ENCODE results near the gene UBL7. TPM values are rescaled to one million over a fixed set of nuclear protein-coding genes. Genes with fewer than 3 reads are reported as not detected.

UBL7 gene
- polyA plus RNA-seq, 1 donor from 2014 or later = 70.7 TPM

- TF ChIP-seq EP300 (conservative IDR thresholded peaks at IDR 0.05; ENCODE audit: poor library complexity, severe bottlenecking) (no peak), MXI1 (conservative IDR thresholded peaks at IDR 0.05; ENCODE audit: poor library complexity, severe bottlenecking) (no peak), SMC3 (conservative IDR thresholded peaks at IDR 0.05; ENCODE audit: poor library complexity) (no peak), CTCF (IDR thresholded peaks at IDR 0.05; ENCODE audit: poor library complexity, severe bottlenecking) (no peak)
- H3K36me3 ChIP-seq (ENCODE audit: insufficient read depth, low read length) = no peaks in the 10 kb centered on the region
- H3K9me2 ChIP-seq (ENCODE audit: insufficient read depth, low read length) = no peaks in the 10 kb centered on the region
- H3K27me3 ChIP-seq (ENCODE audit: insufficient read depth, low read depth, low read length) = no peaks in the 10 kb centered on the region
- H2AFZ ChIP-seq (ENCODE audit: low read depth, low read length) = no peak overlapping the region
- H3K79me2 ChIP-seq (replicated peaks; ENCODE audit: insufficient read depth, low read length) = peaks cover 1% of the 10 kb centered on the region
- H4K20me1 ChIP-seq (ENCODE audit: insufficient read depth) = no peaks in the 10 kb centered on the region
- no peak overlapping the region for H3K9ac ChIP-seq (ENCODE audit: low read length)
- no peak overlapping the region for H3K4me2 ChIP-seq (ENCODE audit: low read length)
- H3F3A ChIP-seq (ENCODE audit: insufficient read depth, low read length, poor library complexity, severe bottlenecking) = no peaks in the 10 kb centered on the region
- no peak overlapping the region for H3K4me3 ChIP-seq (ENCODE audit: low read length)
- no peaks in the 10 kb centered on the region for H3K9me3 ChIP-seq (ENCODE audit: low read length)
- H3K27ac ChIP-seq (ENCODE audit: low read length) = no peak overlapping the region
Measured at GRCh38 chr15:74425630-74426029, 35.3 kb downstream of the UBL7 start.

GRCh38 chr15:74424901-74425528, 35.9 kb downstream of the UBL7 start:
- H4K20me1 ChIP-seq (ENCODE audit: insufficient read depth) = no peaks in the 10 kb centered on the region
- no peaks in the 10 kb centered on the region for H3K79me2 ChIP-seq (replicated peaks; ENCODE audit: insufficient read depth, low read length)
- H2AFZ ChIP-seq (ENCODE audit: low read depth, low read length) = no peak overlapping the region
- H3K9ac ChIP-seq (ENCODE audit: low read length) = no peak overlapping the region
- H3K9me2 ChIP-seq (ENCODE audit: insufficient read depth, low read length) = no peaks in the 10 kb centered on the region
- no peaks in the 10 kb centered on the region for H3K27me3 ChIP-seq (ENCODE audit: insufficient read depth, low read depth, low read length)
- no peaks in the 10 kb centered on the region for H3F3A ChIP-seq (ENCODE audit: insufficient read depth, low read length, poor library complexity, severe bottlenecking)
- H3K4me2 ChIP-seq (ENCODE audit: low read length) = no peak overlapping the region
- TF ChIP-seq SMC3 (conservative IDR thresholded peaks at IDR 0.05; ENCODE audit: poor library complexity) (no peak), TAF1 (IDR thresholded peaks at IDR 0.05; ENCODE audit: low read depth) (no peak), REST (IDR thresholded peaks at IDR 0.05; ENCODE audit: borderline replicate concordance) (no peak), EZH2 (IDR thresholded peaks at IDR 0.05; ENCODE audit: borderline replicate concordance, insufficient read depth, low read length, poor library complexity, severe bottlenecking) (no peak)
- no peaks in the 10 kb centered on the region for H3K36me3 ChIP-seq (ENCODE audit: insufficient read depth, low read length)
- H3K9me3 ChIP-seq (ENCODE audit: low read length) = no peaks in the 10 kb centered on the region
- no peak overlapping the region for H3K4me3 ChIP-seq (ENCODE audit: low read length)
- H3K27ac ChIP-seq (ENCODE audit: low read length) = no peak overlapping the region

Data from neural cell (in vitro differentiated cells).